H9 (cell line): ENCODE data around the gene GID8. TPM values are rescaled to one million over a fixed set of nuclear protein-coding genes. Genes with fewer than 3 reads are reported as not detected.

ENCODE experiments used
- DNase-seq: peaks from one replicate; pipeline ENCODE4 v3.0.0-alpha.2; 2017
- H2AFZ ChIP-seq: one replicate; pipeline ENCODE4 v1.6.1; 2013; ENCODE audit warnings: mild to moderate bottlenecking, low read length, control low read depth, moderate library complexity
- H2AK5ac ChIP-seq: 2 replicates; pipeline ENCODE4 v1.6.1; 2013; ENCODE audit warnings: low read length, control low read depth, mixed read lengths; ENCODE audit not compliant: insufficient read length
- H2BK120ac ChIP-seq: one replicate; pipeline ENCODE4 v1.6.1; 2013; ENCODE audit warnings: low read depth, mild to moderate bottlenecking, low read length, control low read depth, inconsistent platforms; ENCODE audit not compliant: poor library complexity, severe bottlenecking
- H2BK12ac ChIP-seq: 2 replicates; pipeline ENCODE4 v1.6.1; 2013; ENCODE audit warnings: low read length, control low read depth, mixed read lengths, low read depth; ENCODE audit not compliant: insufficient read length
- H2BK15ac ChIP-seq: 2 replicates; pipeline ENCODE4 v1.6.1; 2013; ENCODE audit warnings: low read depth, low read length, control low read depth
- H2BK20ac ChIP-seq: one replicate; pipeline ENCODE4 v1.6.1; 2013; ENCODE audit warnings: low read depth, mild to moderate bottlenecking, low read length, control low read depth, inconsistent platforms; ENCODE audit not compliant: poor library complexity, severe bottlenecking
- H2BK5ac ChIP-seq: 2 replicates; pipeline ENCODE4 v1.6.1; 2013; ENCODE audit warnings: low read length, control low read depth, mixed read lengths; ENCODE audit not compliant: insufficient read length
- H3K14ac ChIP-seq: 2 replicates; pipeline ENCODE4 v1.6.1; 2013; ENCODE audit warnings: low read length, control low read depth; ENCODE audit not compliant: insufficient read depth
- H3K18ac ChIP-seq: 2 replicates; pipeline ENCODE4 v1.6.1; 2013; ENCODE audit warnings: low read depth, mild to moderate bottlenecking, mixed read lengths, low read length, control low read depth; ENCODE audit not compliant: insufficient read length
- H3K23ac ChIP-seq: 2 replicates; pipeline ENCODE4 v1.6.1; 2013; ENCODE audit warnings: low read length, control low read depth, mixed read lengths, low read depth; ENCODE audit not compliant: insufficient read length
- H3K23me2 ChIP-seq: 2 replicates; pipeline ENCODE4 v1.6.1; 2013; ENCODE audit warnings: low read depth, mild to moderate bottlenecking, mixed read lengths, low read length, control low read depth; ENCODE audit not compliant: insufficient read length, poor library complexity, severe bottlenecking
- H3K27ac ChIP-seq: 2 replicates; pipeline ENCODE4 v1.5.1; 2013; ENCODE audit warnings: low read length, control low read depth, mixed read lengths, low read depth; ENCODE audit not compliant: insufficient read length
- H3K27me3 ChIP-seq: 2 replicates; pipeline ENCODE4 v1.6.1; 2013; ENCODE audit warnings: low read length, control low read depth, inconsistent platforms; ENCODE audit not compliant: insufficient read depth
- H3K4ac ChIP-seq: 2 replicates; pipeline ENCODE4 v1.6.1; 2013; ENCODE audit warnings: low read depth, mild to moderate bottlenecking, control low read depth, inconsistent platforms, low read length, moderate library complexity
- H3K4me1 ChIP-seq: 2 replicates; pipeline ENCODE4 v1.6.1; 2013; ENCODE audit warnings: low read length, control low read depth, inconsistent platforms; ENCODE audit not compliant: insufficient read depth
- H3K4me2 ChIP-seq: 2 replicates; pipeline ENCODE4 v1.6.1; 2013; ENCODE audit warnings: low read length, control low read depth, mixed read lengths; ENCODE audit not compliant: insufficient read length, insufficient read depth
- H3K56ac ChIP-seq: 2 replicates; pipeline ENCODE4 v1.6.1; 2013; ENCODE audit warnings: low read depth, mild to moderate bottlenecking, mixed read lengths, low read length, control low read depth; ENCODE audit not compliant: insufficient read length
- H3K79me1 ChIP-seq: 2 replicates; pipeline ENCODE4 v1.6.1; 2013; ENCODE audit warnings: low read depth, mild to moderate bottlenecking, moderate library complexity, low read length, control low read depth, inconsistent platforms; ENCODE audit not compliant: insufficient read depth, poor library complexity, severe bottlenecking
- H3K79me2 ChIP-seq: 2 replicates; pipeline ENCODE4 v1.6.1; 2013; ENCODE audit warnings: low read length, control low read depth, inconsistent platforms; ENCODE audit not compliant: insufficient read depth
- H3K9ac ChIP-seq: 2 replicates; pipeline ENCODE4 v1.6.1; 2013; ENCODE audit warnings: low read length, control low read depth, mixed read lengths; ENCODE audit not compliant: insufficient read length; ENCODE audit errors: extremely low read depth
- H3K9me3 ChIP-seq: one replicate; pipeline ENCODE4 v1.6.1; 2013; ENCODE audit warnings: low read depth, low read length, inconsistent platforms; ENCODE audit not compliant: control insufficient read depth
- H3T11ph ChIP-seq: one replicate; pipeline ENCODE4 v1.6.1; 2013; ENCODE audit warnings: mild to moderate bottlenecking, low read length, control low read depth, inconsistent platforms
- H4K20me1 ChIP-seq: one replicate; pipeline ENCODE4 v1.6.1; 2013; ENCODE audit not compliant: control insufficient read depth, insufficient read length, insufficient read depth
- H4K5ac ChIP-seq: 2 replicates; pipeline ENCODE4 v1.6.1; 2013; ENCODE audit warnings: low read depth, mild to moderate bottlenecking, mixed read lengths, low read length, control low read depth; ENCODE audit not compliant: insufficient read length
- H4K8ac ChIP-seq: replicated peaks from 2 replicates; pipeline ENCODE4 v1.6.1; 2013; ENCODE audit warnings: low read length, control low read depth, mixed read lengths, low read depth; ENCODE audit not compliant: insufficient read length
- H4K91ac ChIP-seq: 2 replicates; pipeline ENCODE4 v1.6.1; 2013; ENCODE audit warnings: low read depth, mild to moderate bottlenecking, moderate library complexity, mixed read lengths, low read length, control low read depth; ENCODE audit not compliant: insufficient read length
- H3K27ac Mint-ChIP-seq, 3 experiments: 2 replicates in 2 of 3; 3 replicates in 1 of 3; pipeline ENCODE4 v1.8.0; 2020 to 2021; ENCODE audit warnings: mixed read lengths in 3 of 3, mild to moderate bottlenecking in 1 of 3, moderate library complexity in 1 of 3
- H3K27me3 Mint-ChIP-seq: 2 replicates; pipeline ENCODE4 v1.8.0; 2021; ENCODE audit warnings: low read depth, mild to moderate bottlenecking, moderate library complexity, mixed read lengths
- H3K36me3 Mint-ChIP-seq, 3 experiments: 2 replicates in 2 of 3; 3 replicates in 1 of 3; pipeline ENCODE4 v1.8.0; 2020 to 2021; ENCODE audit warnings: low read depth in 3 of 3, mixed read lengths in 3 of 3; ENCODE audit not compliant: insufficient read depth in 1 of 3
- H3K4me1 Mint-ChIP-seq, 2 experiments: 2 replicates each; pipeline ENCODE4 v1.8.0; 2020; ENCODE audit warnings: mixed read lengths in 2 of 2
- H3K4me3 Mint-ChIP-seq, 2 experiments: 2 replicates in 1 of 2; 3 replicates in 1 of 2; pipeline ENCODE4 v1.8.0; 2020 to 2021; ENCODE audit warnings: mild to moderate bottlenecking in 2 of 2, mixed read lengths in 2 of 2, moderate library complexity in 1 of 2
- H3K9me3 Mint-ChIP-seq, 2 experiments: 2 replicates in 1 of 2; 3 replicates in 1 of 2; pipeline ENCODE4 v1.8.0; 2020; ENCODE audit warnings: mild to moderate bottlenecking in 2 of 2, mixed read lengths in 2 of 2, moderate library complexity in 1 of 2
- WGBS: extraction: QIAGEN DNeasy Blood & Tissue Kit; methylation state at CpG from one replicate; pipeline ENCODE4 v1.1.7; 2013; ENCODE audit warnings: missing lambda C conversion rate, low lambda C conversion rate, mixed read lengths; ENCODE audit not compliant: insufficient read length; ENCODE audit errors: extremely low coverage; 5-methylcytosine and 5-hydroxymethylcytosine counted together
- total RNA-seq: library from RNA; stranded (reverse); gene quantifications from 2 replicates; pipeline ENCODE4 v1.2.1, GENCODE V29; 2021
- TF ChIP-seq, protein P1 (sequence below): fragments of 200-600 bp; sonication (generic); conservative IDR thresholded peaks from 3 replicates; pipeline ENCODE4 v1.8.0; 2021; ENCODE audit warnings: antibody characterized with exemption, mild to moderate bottlenecking

Gene GID8
- total RNA-seq, 1 experiment from 2014 or later: 60.9 TPM

DNA sequence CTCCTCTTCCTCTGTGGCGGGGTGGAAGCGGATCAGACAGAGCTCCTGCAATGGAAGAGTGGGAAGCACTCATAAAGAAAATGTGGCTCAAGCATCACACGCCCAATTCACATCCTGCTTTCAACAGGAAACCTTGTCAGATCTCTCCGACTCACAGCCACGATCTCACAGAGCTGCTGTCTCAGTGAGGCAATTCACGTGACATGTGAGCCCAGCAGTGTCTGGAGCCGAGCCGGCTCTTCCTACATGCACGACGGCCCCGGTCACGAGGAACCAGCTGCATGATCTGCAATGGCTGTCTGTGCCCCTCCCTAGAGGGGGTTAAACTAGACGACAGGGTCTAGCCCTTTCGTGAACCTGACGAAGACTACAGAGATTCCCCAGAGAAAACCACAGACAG, 46.8 kb upstream of the GID8 start:
- H3K27me3 Mint-ChIP-seq: no peaks in the 10 kb centered on the region
- H3K9me3 ChIP-seq: no peaks in the 10 kb centered on the region
- no peak overlapping the region for H3K4me2 ChIP-seq
- H2BK12ac ChIP-seq: no peak overlapping the region
- H4K20me1 ChIP-seq: no peaks in the 10 kb centered on the region
- peaks cover 70 to 99% (median 73%) of the 10 kb centered on the region in 3 experiments for H3K36me3 Mint-ChIP-seq
- H3K56ac ChIP-seq: no peak overlapping the region
- H3K27me3 ChIP-seq: no peaks in the 10 kb centered on the region
- no peak overlapping the region for H3K4ac ChIP-seq
- DNase-seq: no peak
- H3K4me1 Mint-ChIP-seq: peaks cover 7 to 9% of the 10 kb centered on the region in 2 experiments; a peak in 3 of 4 replicates
- H2BK120ac ChIP-seq: no peak overlapping the region
- H3K14ac ChIP-seq: no peak overlapping the region
- H3K79me1 ChIP-seq: no peaks in the 10 kb centered on the region
- H2BK5ac ChIP-seq: no peak overlapping the region
- no peaks in the 10 kb centered on the region for H3K23me2 ChIP-seq
- no peak overlapping the region for H3K18ac ChIP-seq
- no peak overlapping the region for H3K4me3 Mint-ChIP-seq
- H3K27ac Mint-ChIP-seq: no peak overlapping the region
- no peaks in the 10 kb centered on the region for H3K79me2 ChIP-seq
- H2AFZ ChIP-seq: no peak overlapping the region
- WGBS: no CpG with 5 or more reads among the region's 15 CpGs
- H3K23ac ChIP-seq: no peak overlapping the region
- TF ChIP-seq, protein P1, sequence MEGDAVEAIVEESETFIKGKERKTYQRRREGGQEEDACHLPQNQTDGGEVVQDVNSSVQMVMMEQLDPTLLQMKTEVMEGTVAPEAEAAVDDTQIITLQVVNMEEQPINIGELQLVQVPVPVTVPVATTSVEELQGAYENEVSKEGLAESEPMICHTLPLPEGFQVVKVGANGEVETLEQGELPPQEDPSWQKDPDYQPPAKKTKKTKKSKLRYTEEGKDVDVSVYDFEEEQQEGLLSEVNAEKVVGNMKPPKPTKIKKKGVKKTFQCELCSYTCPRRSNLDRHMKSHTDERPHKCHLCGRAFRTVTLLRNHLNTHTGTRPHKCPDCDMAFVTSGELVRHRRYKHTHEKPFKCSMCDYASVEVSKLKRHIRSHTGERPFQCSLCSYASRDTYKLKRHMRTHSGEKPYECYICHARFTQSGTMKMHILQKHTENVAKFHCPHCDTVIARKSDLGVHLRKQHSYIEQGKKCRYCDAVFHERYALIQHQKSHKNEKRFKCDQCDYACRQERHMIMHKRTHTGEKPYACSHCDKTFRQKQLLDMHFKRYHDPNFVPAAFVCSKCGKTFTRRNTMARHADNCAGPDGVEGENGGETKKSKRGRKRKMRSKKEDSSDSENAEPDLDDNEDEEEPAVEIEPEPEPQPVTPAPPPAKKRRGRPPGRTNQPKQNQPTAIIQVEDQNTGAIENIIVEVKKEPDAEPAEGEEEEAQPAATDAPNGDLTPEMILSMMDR: no peak
- H4K8ac ChIP-seq: no peak overlapping the region
- H2BK20ac ChIP-seq: no peak overlapping the region
- no peak overlapping the region for H3K27ac ChIP-seq
- no peaks in the 10 kb centered on the region for H3K9me3 Mint-ChIP-seq
- no peak overlapping the region for H3T11ph ChIP-seq
- no peak overlapping the region for H4K5ac ChIP-seq
- no peak overlapping the region for H3K9ac ChIP-seq
- H3K4me1 ChIP-seq: no peaks in the 10 kb centered on the region
- no peak overlapping the region for H2BK15ac ChIP-seq
- no peak overlapping the region for H4K91ac ChIP-seq
- no peak overlapping the region for H2AK5ac ChIP-seq
